ENCODE measurements around the gene LRP3. TPM values are rescaled to one million over a fixed set of nuclear protein-coding genes. Genes with fewer than 3 reads are reported as not detected.
"Not testable (repeated sequence)": the region's sequence is repeated elsewhere in the genome, so short reads cannot be mapped to it uniquely, and the experiment has no call there.

LRP3 gene
- 28.8 TPM for total RNA-seq

GRCh38 chr19:33193865-33194362, at the start of gene LRP3:
Gene LRP3 (plus strand): TSS chr19:33194330. CDS start chr19:33194786, 456 bp downstream.
- H3K4me3 ChIP-seq, result peak within 1 kb of the TSS; percentile 76 to 91
- DNase-seq (ENCODE audit: low spot score in 2 of 2), result no peak
- peaks cover 0 to 10% of the 10 kb centered on the region in 2 donors for H3K4me1 ChIP-seq
- no peaks in the 10 kb centered on the region for H3K9me3 ChIP-seq
- no peaks in the 10 kb centered on the region for H3K27me3 ChIP-seq
- no peaks in the 10 kb centered on the region for H3K36me3 ChIP-seq
- peak within 1 kb of the TSS; percentile 33 to 44 for H3K27ac ChIP-seq
- TF ChIP-seq CTCF (IDR thresholded peaks at IDR 0.05), result no peak
- intact Hi-C loops (cut with DNase I), result loop anchor here (2.0 kb wide), 1 partner anchor 49 kb away; no protein-coding TSS in a partner anchor

- intact Hi-C loops (cut with DNase I), result loop anchor here (10.0 kb wide), 2 partner anchors 159 to 259 kb away; partner anchors contain the start of gene CEBPA
- Histone ChIP-seq H3K27ac (no peak overlapping the region), H3K4me3 (no peak overlapping the region), H3K9me3 (no peaks in the 10 kb centered on the region), H3K36me3 (no peaks in the 10 kb centered on the region), H3K27me3 (no peaks in the 10 kb centered on the region), H3K4me1 (no peaks in the 10 kb centered on the region)
- TF ChIP-seq CTCF (IDR thresholded peaks at IDR 0.05), result no peak
- DNase-seq (ENCODE audit: low spot score in 2 of 2), result no peak
These were observed 47.9 kb upstream of the LRP3 start for GRCh38 chr19:33146209-33146608.

- no peak overlapping the region for H3K27ac ChIP-seq
- no peak for DNase-seq (ENCODE audit: low spot score in 2 of 2)
- TF ChIP-seq CTCF (IDR thresholded peaks at IDR 0.05), result no peak
- H3K9me3 ChIP-seq, result no peaks in the 10 kb centered on the region
- no peaks in the 10 kb centered on the region for H3K4me1 ChIP-seq
- H3K27me3 ChIP-seq, result no peaks in the 10 kb centered on the region
- H3K36me3 ChIP-seq, result no peaks in the 10 kb centered on the region
- no peak overlapping the region for H3K4me3 ChIP-seq
- intact Hi-C loops (cut with DNase I), result loop anchor here (10.0 kb wide), 2 partner anchors 157 to 257 kb away; partner anchors contain the start of gene CEBPA
These were observed 46.6 kb upstream of the LRP3 start for GRCh38 chr19:33147538-33147937.

GRCh38 chr19:33150852-33151518, 43.1 kb upstream of the LRP3 start:
- Histone ChIP-seq H3K36me3 (no peaks in the 10 kb centered on the region), H3K9me3 (no peaks in the 10 kb centered on the region), H3K27me3 (no peaks in the 10 kb centered on the region), H3K4me3 (no peak overlapping the region), H3K4me1 (no peaks in the 10 kb centered on the region), H3K27ac (no peak overlapping the region)
- no peak for TF ChIP-seq CTCF (IDR thresholded peaks at IDR 0.05)
- intact Hi-C loops (cut with DNase I), result no loop called here
- DNase-seq (ENCODE audit: low spot score in 2 of 2), result no peak

GRCh38 chr19:33152176-33152575, 42.0 kb upstream of the LRP3 start:
- no peaks in the 10 kb centered on the region for H3K9me3 ChIP-seq
- no peaks in the 10 kb centered on the region for H3K4me1 ChIP-seq
- no peak overlapping the region for H3K27ac ChIP-seq
- H3K4me3 ChIP-seq, result no peak overlapping the region
- no peak for DNase-seq (ENCODE audit: low spot score in 2 of 2)
- no peaks in the 10 kb centered on the region for H3K27me3 ChIP-seq
- intact Hi-C loops (cut with DNase I), result no loop called here
- TF ChIP-seq CTCF (IDR thresholded peaks at IDR 0.05), result no peak
- no peaks in the 10 kb centered on the region for H3K36me3 ChIP-seq

- H3K27me3 ChIP-seq; H3K4me3 ChIP-seq; H3K27ac ChIP-seq; H3K36me3 ChIP-seq; H3K4me1 ChIP-seq; H3K9me3 ChIP-seq; intact Hi-C loops (cut with DNase I); DNase-seq (ENCODE audit: low spot score in 2 of 2): not testable (repeated sequence)
These were observed 41.5 kb upstream of the LRP3 start for GRCh38 chr19:33152625-33153024.

- H3K4me3 ChIP-seq; H3K4me1 ChIP-seq; H3K27ac ChIP-seq; intact Hi-C loops (cut with DNase I); DNase-seq (ENCODE audit: low spot score in 2 of 2); H3K36me3 ChIP-seq; H3K9me3 ChIP-seq; H3K27me3 ChIP-seq: not testable (repeated sequence)
These were observed 39.8 kb upstream of the LRP3 start for GRCh38 chr19:33154313-33154712.
